GM12878 (cell line): ENCODE measurements around the gene DGKI.

ENCODE experiments used
- ATF7 ChIP-seq: fragments of 450-650 bp; IDR thresholded peaks from 2 replicates; pipeline ENCODE4 v1.6.1; 2016; ENCODE audit warnings: low read depth, mild to moderate bottlenecking
- BHLHE40 ChIP-seq, 2 experiments: fragments of 450-650 bp in 1 of 2; IDR thresholded peaks; 2 replicates each; pipeline ENCODE4 v1.6.1; 2011 to 2017; ENCODE audit warnings: low read depth in 2 of 2, borderline replicate concordance in 1 of 2, improper control_type of control experiment in 1 of 2, low read length in 1 of 2, mild to moderate bottlenecking in 1 of 2
- CBX3 ChIP-seq: fragments of 200-600 bp; sonication (generic); IDR thresholded peaks from 2 replicates; pipeline ENCODE4 v1.6.1; 2016; ENCODE audit warnings: low read depth, borderline replicate concordance
- CTCF ChIP-seq, 3 experiments: IDR thresholded peaks in 2 of 3; conservative IDR thresholded peaks in 1 of 3; 2 replicates each; pipeline ENCODE4 v1.5.1; 2011; ENCODE audit warnings: low read depth in 3 of 3, low read length in 3 of 3, mild to moderate bottlenecking in 3 of 3, control low read depth in 2 of 3, moderate library complexity in 2 of 3, inconsistent platforms in 1 of 3, mixed read lengths in 1 of 3; ENCODE audit not compliant: control insufficient read depth in 2 of 3, insufficient read depth in 1 of 3; ENCODE audit errors: extremely low read depth in 1 of 3
- DPF2 ChIP-seq: fragments of 450-650 bp; IDR thresholded peaks from 2 replicates; pipeline ENCODE4 v1.6.1; 2017; ENCODE audit warnings: mild to moderate bottlenecking
- EP300 ChIP-seq, 2 experiments: fragments of 150-350 bp in 1 of 2; IDR thresholded peaks; 2 replicates each; pipeline ENCODE4 v1.6.1; 2011 to 2012; ENCODE audit warnings: low read depth in 2 of 2, low read length in 2 of 2, borderline replicate concordance in 1 of 2, improper control_type of control experiment in 1 of 2, inconsistent platforms in 1 of 2; ENCODE audit not compliant: control insufficient read depth in 1 of 2
- FOS ChIP-seq: IDR thresholded peaks from 3 replicates; pipeline ENCODE4 v1.6.1; 2011; ENCODE audit warnings: borderline replicate concordance; ENCODE audit not compliant: insufficient read length; ENCODE audit errors: extremely low read depth
- GABPA ChIP-seq: IDR thresholded peaks from 2 replicates; pipeline ENCODE4 v1.6.1; 2014; ENCODE audit warnings: antibody characterized with exemption, low read depth, mild to moderate bottlenecking, inconsistent platforms
- NBN ChIP-seq: fragments of 450-650 bp; IDR thresholded peaks from 2 replicates; pipeline ENCODE4 v1.6.1; 2016
- RAD21 ChIP-seq: IDR thresholded peaks from 2 replicates; pipeline ENCODE4 v1.6.1; 2011; ENCODE audit warnings: mild to moderate bottlenecking, low read depth, low read length, moderate library complexity; ENCODE audit not compliant: insufficient read depth
- RFX5 ChIP-seq: IDR thresholded peaks from 2 replicates; pipeline ENCODE4 v1.6.1; 2011; ENCODE audit warnings: low read depth, low read length, improper control_type of control experiment
- SREBF2 ChIP-seq: IDR thresholded peaks from 2 replicates; pipeline ENCODE4 v1.6.1; 2012; ENCODE audit warnings: mild to moderate bottlenecking, low read length
- TARDBP ChIP-seq: IDR thresholded peaks from 2 replicates; pipeline ENCODE4 v1.6.1; 2016; ENCODE audit warnings: borderline replicate concordance
- TF ChIP-seq, protein P1 (sequence below): IDR thresholded peaks from 2 replicates; pipeline ENCODE4 v1.6.1; 2012; ENCODE audit warnings: low read depth, low read length, improper control_type of control experiment

DNA sequence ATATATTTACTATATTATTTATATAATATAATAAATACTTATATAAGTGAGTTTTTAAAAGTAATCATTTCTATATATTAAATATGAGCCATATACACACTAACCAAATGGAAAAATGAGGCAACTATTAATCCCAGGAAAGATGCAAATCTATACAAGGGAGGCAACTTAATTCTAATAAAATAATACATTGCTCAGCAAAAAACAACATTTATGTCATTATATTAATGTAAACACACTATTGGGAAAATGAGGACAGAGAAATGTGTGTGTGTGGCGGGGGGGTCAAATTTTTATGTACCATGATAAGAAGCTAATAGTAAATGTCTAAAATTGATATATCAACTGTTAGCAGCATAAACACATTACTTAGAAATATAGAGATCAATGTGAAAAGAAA is 23.3 kb upstream of the DGKI start:
- TF ChIP-seq CTCF (IDR thresholded peaks at IDR 0.05 in 2 of 3, conservative IDR thresholded peaks at IDR 0.05 in 1 of 3; ENCODE audit: control insufficient read depth in 2 of 3, extremely low read depth in 1 of 3, insufficient read depth in 1 of 3, low read depth in 3 of 3, low read length in 3 of 3) (no peak), FOS (no peak), RAD21 (no peak), GABPA (no peak), TARDBP (no peak), CBX3 (no peak), DPF2 (no peak), SREBF2 (no peak), BHLHE40 (IDR thresholded peaks at IDR 0.05; ENCODE audit: borderline replicate concordance in 1 of 2, low read depth in 2 of 2, low read length in 1 of 2) (no peak), RFX5 (no peak), ATF7 (no peak), EP300 (IDR thresholded peaks at IDR 0.05; ENCODE audit: borderline replicate concordance in 1 of 2, control insufficient read depth in 1 of 2, low read depth in 2 of 2, low read length in 2 of 2) (no peak), NBN (no peak)
- TF ChIP-seq, protein P1, sequence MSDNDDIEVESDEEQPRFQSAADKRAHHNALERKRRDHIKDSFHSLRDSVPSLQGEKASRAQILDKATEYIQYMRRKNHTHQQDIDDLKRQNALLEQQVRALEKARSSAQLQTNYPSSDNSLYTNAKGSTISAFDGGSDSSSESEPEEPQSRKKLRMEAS = no peak
